GM21717 (cell line): Measurements from ENCODE around the gene TMPRSS3.
"Not testable (repeated sequence)": the region's sequence is repeated elsewhere in the genome, so short reads cannot be mapped to it uniquely, and the experiment has no call there.

ENCODE experiments used
- ATAC-seq: cut with Tn5 transposase; IDR thresholded peaks from one replicate; pipeline ENCODE4 v1.9.1; 2021; ENCODE audit warnings: mild to moderate bottlenecking, moderate library complexity; ENCODE audit not compliant: unreplicated experiment

TMPRSS3 gene

DNA sequence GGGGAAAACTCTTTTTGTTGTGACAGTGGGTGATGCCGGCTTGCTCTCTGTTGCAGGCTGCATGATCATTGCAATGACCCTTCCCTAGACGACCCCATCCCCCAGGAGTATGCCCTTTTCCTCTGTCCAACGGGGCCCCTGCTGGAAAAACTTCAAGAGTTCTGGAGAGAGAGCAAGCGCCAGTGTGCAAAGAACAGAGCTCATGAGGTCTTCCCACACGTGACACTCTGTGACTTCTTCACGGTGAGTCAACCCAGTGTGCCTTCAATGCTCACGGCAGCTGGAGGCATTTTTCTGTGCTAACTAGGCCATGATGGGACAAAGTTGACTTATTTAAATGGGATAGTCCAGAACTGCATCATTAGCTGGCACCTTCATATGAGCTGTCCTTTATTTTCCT, 13.5 kb upstream of the TMPRSS3 start:
- no peak for ATAC-seq

DNA sequence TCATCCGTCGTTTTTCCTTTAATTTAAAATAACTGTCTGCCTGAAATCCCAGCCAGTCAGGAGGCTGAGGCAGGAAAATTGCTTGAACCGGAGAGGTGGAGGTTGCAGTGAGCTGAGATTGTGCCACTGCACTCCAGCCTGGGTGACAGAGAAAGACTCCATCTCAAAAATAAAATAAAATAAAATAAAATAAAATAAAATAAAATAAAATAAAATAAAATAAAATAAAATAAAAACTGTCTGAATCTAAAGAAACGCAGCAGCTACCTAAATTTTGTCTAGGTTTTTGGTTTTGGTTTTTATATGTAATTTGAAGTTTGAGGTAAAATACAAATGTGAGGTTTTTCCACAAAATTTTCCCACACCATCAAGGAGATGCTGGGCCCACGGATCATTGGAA, 12.9 kb upstream of the TMPRSS3 start:
- ATAC-seq, result not testable (repeated sequence)

DNA sequence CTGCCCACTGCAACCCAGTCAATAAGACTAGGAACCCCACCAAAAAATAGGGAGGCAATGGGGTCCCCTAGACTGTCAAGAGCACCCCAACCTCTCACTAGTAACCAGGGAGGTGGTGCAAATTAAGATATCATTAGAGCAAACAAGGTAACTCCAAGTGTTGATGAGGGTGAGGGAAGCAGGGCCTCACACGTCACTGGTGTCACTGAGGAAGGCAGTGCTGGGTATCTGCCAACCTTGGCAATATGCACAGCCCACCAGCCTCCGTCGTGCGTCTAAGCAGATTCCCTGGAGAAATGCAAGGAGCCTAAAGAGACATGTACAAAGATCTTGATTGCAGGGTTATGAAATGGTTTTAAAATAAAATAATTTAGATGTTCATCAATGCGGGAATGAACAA, 11.6 kb upstream of the TMPRSS3 start:
- ATAC-seq, result no peak

DNA sequence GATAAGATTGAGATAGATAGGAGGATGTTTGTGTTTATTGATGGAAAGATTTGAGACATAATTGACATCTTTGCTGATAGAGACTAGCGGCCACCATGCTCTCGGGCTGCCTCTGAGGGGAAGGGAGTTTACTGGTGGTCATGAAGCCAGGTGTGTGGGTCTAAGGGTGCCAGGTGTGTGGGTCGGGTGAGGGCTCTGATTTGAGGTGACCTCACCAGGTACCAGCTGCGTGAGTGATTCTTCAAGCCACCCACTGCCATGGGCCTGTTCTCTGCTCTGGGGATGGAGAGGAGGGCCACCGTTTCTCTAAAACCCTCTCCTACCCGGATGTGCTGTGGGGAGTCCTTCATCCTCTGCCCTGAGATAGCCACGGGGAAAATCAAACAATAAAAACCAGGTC, 11.0 kb upstream of the TMPRSS3 start:
- ATAC-seq, result no peak

GRCh38 chr21:42406201-42406621, 10.4 kb upstream of the TMPRSS3 start:
- ATAC-seq, result no peak

- ATAC-seq, result no peak
These were observed 9.5 kb upstream of the TMPRSS3 start for GRCh38 chr21:42405064-42406013.

DNA sequence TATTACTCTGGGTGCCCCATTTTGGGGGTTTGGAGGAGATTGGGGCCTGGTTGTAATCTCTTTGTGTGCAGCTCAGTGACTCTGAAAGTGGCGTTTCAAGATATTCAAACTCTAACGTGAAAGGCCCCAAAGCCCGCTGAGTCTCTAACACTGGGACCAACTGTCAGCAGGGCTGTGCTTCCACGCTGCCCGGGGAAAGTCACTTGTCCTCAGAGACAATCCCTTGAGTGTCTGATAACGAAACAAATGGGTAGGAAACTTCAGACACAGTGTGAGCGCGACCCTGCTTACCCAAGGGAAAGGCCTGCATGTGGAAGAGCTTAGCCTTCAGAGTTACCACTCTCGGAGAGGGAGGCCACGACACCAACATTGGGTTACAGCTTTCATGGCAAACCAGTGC, 8.7 kb upstream of the TMPRSS3 start:
- no peak for ATAC-seq

GRCh38 chr21:42403611-42404231, 7.9 kb upstream of the TMPRSS3 start, which contains the start of gene UBASH3A:
Gene UBASH3A (plus strand): TSS chr21:42403902. CDS start chr21:42403946, 44 bp downstream.
- ATAC-seq, result no peak

GRCh38 chr21:42401820-42402251, 6.0 kb upstream of the TMPRSS3 start:
- no peak for ATAC-seq

- ATAC-seq, result no peak
These were observed 5.3 kb upstream of the TMPRSS3 start for GRCh38 chr21:42401154-42401553.

- no peak for ATAC-seq
These were observed 4.7 kb upstream of the TMPRSS3 start for GRCh38 chr21:42400525-42400924.

GRCh38 chr21:42398436-42399028, 2.7 kb upstream of the TMPRSS3 start:
- no peak for ATAC-seq

- no peak for ATAC-seq
These were observed 2.0 kb upstream of the TMPRSS3 start for GRCh38 chr21:42397746-42398394.

DNA sequence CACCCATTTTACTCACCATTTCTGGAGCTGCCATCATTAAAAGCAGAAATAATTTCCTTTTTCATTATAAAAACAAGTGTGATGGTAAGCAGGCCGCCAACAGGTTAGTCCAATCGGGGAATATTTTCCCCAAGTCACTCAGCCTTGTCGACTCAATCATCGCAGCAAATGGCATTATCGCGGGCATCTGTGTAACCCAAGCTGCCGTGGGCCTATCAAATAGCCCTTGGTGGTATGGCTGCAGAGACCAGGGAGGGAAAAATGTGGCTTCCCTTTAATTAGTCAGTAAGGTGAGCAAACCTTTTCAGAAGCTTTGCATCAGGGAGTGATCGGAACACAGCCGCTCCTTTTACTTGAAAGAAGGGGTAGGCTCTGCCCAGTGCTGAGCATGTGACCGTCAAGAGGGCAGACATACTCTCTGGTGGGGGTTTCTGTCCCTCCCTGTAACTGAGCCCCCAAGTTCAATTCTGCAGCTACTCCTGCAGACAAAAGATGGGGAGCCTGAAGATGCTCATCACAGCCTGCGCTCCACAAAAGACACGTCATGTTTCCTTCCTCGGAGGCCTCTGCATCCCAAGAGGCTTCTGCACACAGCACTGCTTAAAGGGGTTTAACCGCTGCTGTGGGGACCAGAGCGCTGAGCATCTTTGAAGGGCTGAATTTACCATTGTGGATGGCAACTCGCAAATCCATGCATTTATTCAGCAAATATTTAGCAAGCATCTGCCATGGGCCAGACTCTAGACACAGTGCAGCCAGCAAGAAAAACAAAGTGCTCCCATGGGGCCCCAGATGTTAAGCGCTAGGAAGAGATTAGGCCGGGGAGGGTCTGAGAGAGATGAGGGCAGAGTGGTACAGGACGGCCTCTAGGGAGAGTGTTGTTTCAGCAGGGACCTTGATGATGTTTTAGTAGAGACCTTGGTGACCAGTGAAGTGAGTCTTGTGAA, 1.2 kb upstream of the TMPRSS3 start:
- no peak for ATAC-seq

GRCh38 chr21:42395302-42395701, 550 bp downstream of the TMPRSS3 start:
- ATAC-seq, result no peak

DNA sequence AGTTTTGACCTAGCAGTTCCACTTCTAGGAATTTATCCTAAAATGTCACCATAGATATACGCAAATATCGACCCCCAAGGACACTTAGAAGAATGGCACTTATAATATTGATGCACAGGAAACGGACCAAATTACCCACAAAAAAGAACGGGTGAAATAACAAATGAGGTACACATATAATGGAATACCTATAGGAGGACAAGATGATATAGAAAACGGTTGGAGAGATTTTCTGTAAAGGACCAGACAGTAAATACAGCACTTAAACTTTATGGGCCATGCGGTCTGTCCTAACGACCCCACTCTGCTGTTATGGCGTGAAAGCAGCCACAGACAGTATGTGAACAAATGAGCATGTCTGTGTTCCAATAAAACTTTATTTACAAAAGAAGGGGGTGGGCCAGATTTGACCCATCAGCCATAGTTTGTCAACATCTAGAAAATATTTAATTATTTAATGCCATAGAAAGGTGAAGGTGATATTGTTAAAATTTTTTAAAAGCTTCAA, 2.4 kb downstream of the TMPRSS3 start:
- no peak for ATAC-seq

GRCh38 chr21:42392731-42393442, 3.0 kb downstream of the TMPRSS3 start:
- no peak for ATAC-seq

DNA sequence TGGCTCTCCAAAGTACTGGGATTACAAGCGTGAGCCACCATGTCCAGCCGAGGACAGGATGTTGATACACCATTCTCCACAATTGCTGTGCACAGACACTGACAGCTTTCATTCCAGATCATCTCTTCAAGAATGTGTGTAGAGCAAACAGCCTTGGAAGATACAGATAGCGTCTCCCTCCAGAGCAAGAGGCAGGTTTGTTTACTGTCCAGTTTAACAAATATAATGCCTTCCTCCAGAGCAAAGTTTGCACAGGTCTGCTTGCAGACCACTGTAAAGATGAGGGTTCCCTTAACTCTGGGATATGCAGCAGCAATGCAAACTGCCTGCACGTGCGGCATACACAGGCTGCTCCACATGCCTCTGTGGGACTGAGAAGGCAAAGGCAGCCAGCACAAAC, 4.6 kb downstream of the TMPRSS3 start:
- ATAC-seq, result no peak

DNA sequence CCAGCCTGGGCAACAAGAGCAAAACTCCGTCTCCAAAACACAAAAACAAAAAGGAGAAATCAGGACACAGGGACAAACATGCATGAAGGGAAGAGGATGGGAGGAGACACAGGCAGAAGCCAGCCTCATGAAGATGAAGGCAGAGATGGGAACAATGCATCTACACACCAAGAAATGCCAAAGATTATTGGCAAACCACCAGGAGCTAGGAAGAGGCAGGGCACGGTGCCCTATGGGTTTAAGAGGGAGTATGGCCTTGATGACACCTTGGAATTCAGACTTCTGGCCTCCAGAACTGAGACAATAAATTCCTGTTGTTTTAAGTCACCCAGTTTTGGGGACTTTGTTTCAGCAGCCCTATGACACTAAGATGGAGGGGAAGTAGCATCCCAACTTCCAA, 5.2 kb downstream of the TMPRSS3 start:
- no peak for ATAC-seq
